OCI-LY3 (cell line): ENCODE measurements around the gene SYT7.
A peak's percentile ranks its signal among the peaks of the same experiment; 100 is the strongest.

ENCODE experiments used
- H2AFZ ChIP-seq: fragments of 200-600, 300-600 bp; shearing (Covaris generic); 2 replicates; pipeline ENCODE4 v1.6.0; 2014; ENCODE audit warnings: antibody characterized with exemption, low read depth, low read length
- H3K27ac ChIP-seq: fragments of 200-600, 300-600 bp; sonication (generic); 2 replicates; pipeline ENCODE4 v1.5.1; 2014; ENCODE audit warnings: mild to moderate bottlenecking, low read length, moderate library complexity, mixed read lengths
- H3K27me3 ChIP-seq: fragments of 200-600, 300-600 bp; sonication (generic); 2 replicates; pipeline ENCODE4 v1.6.1; 2014; ENCODE audit warnings: low read depth, low read length, mixed read lengths
- H3K36me3 ChIP-seq: fragments of 200-600, 300-600 bp; sonication (generic); replicated peaks from 2 replicates; pipeline ENCODE3; 2014; ENCODE audit warnings: low read depth, low read length, mixed read lengths
- H3K4me1 ChIP-seq: fragments of 300-600, 200-600 bp; sonication (generic); 2 replicates; pipeline ENCODE4 v1.6.1; 2014; ENCODE audit warnings: low read length, mixed read lengths
- H3K4me2 ChIP-seq: fragments of 200-600, 300-600 bp; sonication (generic); 2 replicates; pipeline ENCODE4 v1.6.1; 2014; ENCODE audit warnings: low read length, mixed read lengths
- H3K4me3 ChIP-seq: fragments of 300-600, 200-600 bp; sonication (generic); 2 replicates; pipeline ENCODE4 v1.5.1; 2014; ENCODE audit warnings: antibody characterized with exemption, mild to moderate bottlenecking, low read length, moderate library complexity
- H3K79me2 ChIP-seq: fragments of 300-600, 200-600 bp; shearing (Covaris generic); 2 replicates; pipeline ENCODE4 v1.6.1; 2014; ENCODE audit warnings: mild to moderate bottlenecking, low read length, mixed read lengths
- H3K9ac ChIP-seq: fragments of 300-600, 200-600 bp; shearing (Covaris generic); 2 replicates; pipeline ENCODE4 v1.6.0; 2014; ENCODE audit warnings: mild to moderate bottlenecking, low read length, moderate library complexity
- H3K9me3 ChIP-seq: fragments of 200-600, 300-600 bp; shearing (Covaris generic); 2 replicates; pipeline ENCODE4 v1.6.1; 2014; ENCODE audit warnings: low read length, mixed read lengths; ENCODE audit not compliant: insufficient read depth
- H4K20me1 ChIP-seq: fragments of 200-600, 300-600 bp; sonication (generic); 2 replicates; pipeline ENCODE4 v1.6.1; 2016; ENCODE audit warnings: low read length, mixed read lengths; ENCODE audit not compliant: insufficient read depth
- CTCF ChIP-seq: fragments of 200-600, 300-600 bp; sonication (generic); IDR thresholded peaks from 2 replicates; pipeline ENCODE4 v1.5.1; 2014; ENCODE audit warnings: antibody characterized with exemption, low read length, low read depth
- EZH2phosphoT487 ChIP-seq: fragments of 200-600 bp; shearing (Covaris generic); IDR thresholded peaks from 2 replicates; pipeline ENCODE4 v1.6.1; 2018; ENCODE audit warnings: antibody characterized with exemption, mixed run types, low read depth

SYT7 gene

GRCh38 chr11:61569701-61570100 lies 11.2 kb downstream of the SYT7 start:
- Histone ChIP-seq H3K27me3 (peaks cover 17% of the 10 kb centered on the region; the same call in 1 of the 2 replicates), H3K4me1 (no peaks in the 10 kb centered on the region), H3K4me2 (no peak overlapping the region), H3K27ac (no peak overlapping the region), H4K20me1 (peaks cover 10% of the 10 kb centered on the region; the same call in 1 of the 2 replicates), H3K79me2 (no peaks in the 10 kb centered on the region), H3K9me3 (no peaks in the 10 kb centered on the region), H2AFZ (no peak overlapping the region), H3K36me3 (no peaks in the 10 kb centered on the region), H3K9ac (no peak overlapping the region), H3K4me3 (no peak overlapping the region)
- TF ChIP-seq CTCF (no peak), EZH2phosphoT487 (no peak)

- Histone ChIP-seq H3K27me3 (peaks cover 16% of the 10 kb centered on the region), H2AFZ (no peak overlapping the region), H4K20me1 (peaks cover 10% of the 10 kb centered on the region; the same call in 1 of the 2 replicates), H3K4me3 (no peak overlapping the region), H3K9me3 (no peaks in the 10 kb centered on the region), H3K4me2 (no peak overlapping the region), H3K79me2 (no peaks in the 10 kb centered on the region), H3K4me1 (no peaks in the 10 kb centered on the region), H3K27ac (no peak overlapping the region), H3K9ac (no peak overlapping the region), H3K36me3 (no peaks in the 10 kb centered on the region)
- no peak for TF ChIP-seq EZH2phosphoT487
- TF ChIP-seq CTCF: no peak
Observed at GRCh38 chr11:61569018-61569417, 11.9 kb downstream of the SYT7 start.

GRCh38 chr11:61567286-61568061 lies 13.4 kb downstream of the SYT7 start:
- no peak overlapping the region for H3K4me3 ChIP-seq
- H3K27me3 ChIP-seq: peaks cover 18% of the 10 kb centered on the region

More at GRCh38 chr11:61567286-61568061, 13.4 kb downstream of the SYT7 start:
- no peaks in the 10 kb centered on the region for H3K36me3 ChIP-seq
- H4K20me1 ChIP-seq: peaks cover 10% of the 10 kb centered on the region; the same call in 1 of the 2 replicates
- no peak overlapping the region for H3K27ac ChIP-seq
- H3K4me2 ChIP-seq: no peak overlapping the region
- H3K9ac ChIP-seq: no peak overlapping the region
- no peaks in the 10 kb centered on the region for H3K4me1 ChIP-seq
- no peak overlapping the region for H2AFZ ChIP-seq
- H3K79me2 ChIP-seq: no peaks in the 10 kb centered on the region
- TF ChIP-seq CTCF: peak; percentile 26
- TF ChIP-seq EZH2phosphoT487: no peak
- H3K9me3 ChIP-seq: no peaks in the 10 kb centered on the region
